DMS153 treated with DMSO at 0.1 percent for 48 hours (cell line): Measurements from ENCODE around the gene MFNG.

Experiments
- DNase-seq: peaks from one replicate; lab custom pipeline; 2025; ENCODE audit not compliant: unreplicated experiment; lab: John Stamatoyannopoulos, UW

The MFNG gene

GRCh38 chr22:37514526-37515051 lies 28.4 kb upstream of the MFNG start:
- DNase-seq = no peak

GRCh38 chr22:37511395-37512104 lies 25.4 kb upstream of the MFNG start:
- DNase-seq = no peak

DNA sequence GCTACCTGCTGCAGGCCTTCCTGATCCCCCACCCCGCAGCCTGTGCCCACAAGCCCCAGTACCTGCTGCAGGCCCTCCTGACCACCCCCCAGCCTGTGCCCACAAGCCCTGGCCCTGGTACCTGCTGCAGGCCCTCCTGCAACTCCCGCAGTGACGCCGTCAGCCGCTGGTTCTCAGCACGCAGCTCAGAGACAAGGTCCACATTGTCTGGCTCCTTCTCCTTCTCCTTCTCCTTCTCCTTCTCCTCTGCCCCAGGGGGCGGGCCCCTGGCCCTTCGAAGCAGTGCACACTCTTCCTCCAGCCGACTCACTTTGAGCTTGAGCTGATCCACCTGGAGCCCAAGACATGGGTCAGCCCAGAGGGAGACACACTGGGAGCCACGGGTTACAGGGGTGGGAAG lies 23.9 kb upstream of the MFNG start:
- no peak for DNase-seq

DNA sequence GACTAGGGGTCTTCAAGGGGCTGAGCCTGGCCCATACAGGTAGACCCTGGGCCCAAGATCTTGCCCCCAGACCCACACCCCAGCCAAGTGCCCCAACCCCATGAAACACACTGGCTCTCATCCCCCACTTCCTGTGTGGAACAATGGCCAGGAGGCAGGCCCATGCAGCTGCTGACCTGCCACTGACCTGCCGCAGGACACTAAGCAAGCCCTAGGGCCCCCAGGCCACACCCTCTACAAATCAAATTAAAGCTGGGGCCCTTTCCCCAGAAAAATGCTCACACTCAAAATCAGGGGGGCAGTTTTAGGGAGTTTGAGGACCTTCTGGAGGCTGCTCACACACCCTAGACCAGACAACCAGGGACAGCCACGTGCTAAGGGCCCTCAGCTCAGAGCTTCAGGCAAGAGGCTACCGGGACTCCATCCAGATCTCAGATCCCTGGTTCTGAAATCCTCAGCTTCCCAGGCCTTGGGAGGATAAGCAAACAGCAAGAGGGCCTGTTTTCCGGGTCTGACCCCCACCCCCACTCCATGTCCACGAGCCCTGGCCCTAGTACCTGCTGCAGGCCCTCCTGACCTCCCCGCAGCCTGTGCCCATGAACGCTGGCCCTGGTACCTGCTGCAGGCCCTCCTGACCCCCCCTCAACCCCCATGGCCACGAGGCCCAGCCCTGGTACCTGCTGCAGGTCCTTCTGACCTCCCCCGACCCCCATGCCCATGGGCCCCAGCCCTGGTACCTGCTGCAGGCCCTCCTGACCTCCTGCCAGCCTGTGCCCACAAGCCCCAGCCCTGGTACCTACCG lies 23.1 kb upstream of the MFNG start:
- DNase-seq = no peak

- no peak for DNase-seq
Observed at GRCh38 chr22:37508431-37508992, 22.3 kb upstream of the MFNG start.

DNA sequence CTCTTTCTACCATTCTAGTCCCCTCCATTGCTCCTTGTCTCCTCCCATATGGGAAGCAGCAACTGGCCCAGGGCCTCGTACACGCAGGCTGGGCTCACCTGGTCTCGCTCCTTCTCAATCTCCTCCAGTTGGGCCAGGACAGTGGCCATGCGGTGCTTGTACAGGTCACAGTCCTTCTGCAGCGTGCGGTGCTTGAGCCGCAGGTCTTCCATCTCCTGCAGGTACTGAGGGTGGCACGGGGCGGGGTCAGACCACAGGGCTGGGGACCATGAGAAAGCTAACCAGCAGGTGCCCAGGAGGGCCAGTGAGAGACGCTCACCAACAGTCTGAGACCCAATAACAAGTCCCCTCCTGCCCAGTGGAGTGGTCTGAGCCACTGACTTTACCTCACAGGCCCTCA lies 21.5 kb upstream of the MFNG start:
- no peak for DNase-seq

DNA sequence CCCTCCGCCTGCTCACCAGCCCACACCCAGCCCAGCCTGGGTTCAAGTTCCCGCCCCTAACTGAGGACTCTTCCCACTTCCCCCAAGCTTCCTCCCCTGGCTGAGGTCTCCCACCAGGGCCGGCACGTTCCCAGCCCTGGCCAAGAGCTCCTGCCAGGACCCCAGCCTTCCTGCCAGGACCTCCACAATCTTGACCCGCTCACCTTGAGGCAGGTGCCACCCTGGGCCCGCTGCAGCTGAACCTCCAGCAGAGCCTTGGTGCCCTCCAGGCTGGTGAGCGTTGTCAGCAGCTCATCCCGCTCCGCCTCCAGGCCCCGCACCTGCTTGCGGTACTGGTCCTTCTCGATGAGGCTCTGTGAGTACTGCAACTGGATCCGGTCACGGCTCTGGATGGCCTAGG lies 19.8 kb upstream of the MFNG start:
- DNase-seq = no peak

GRCh38 chr22:37505565-37505964 lies 19.4 kb upstream of the MFNG start:
- DNase-seq = no peak

DNA sequence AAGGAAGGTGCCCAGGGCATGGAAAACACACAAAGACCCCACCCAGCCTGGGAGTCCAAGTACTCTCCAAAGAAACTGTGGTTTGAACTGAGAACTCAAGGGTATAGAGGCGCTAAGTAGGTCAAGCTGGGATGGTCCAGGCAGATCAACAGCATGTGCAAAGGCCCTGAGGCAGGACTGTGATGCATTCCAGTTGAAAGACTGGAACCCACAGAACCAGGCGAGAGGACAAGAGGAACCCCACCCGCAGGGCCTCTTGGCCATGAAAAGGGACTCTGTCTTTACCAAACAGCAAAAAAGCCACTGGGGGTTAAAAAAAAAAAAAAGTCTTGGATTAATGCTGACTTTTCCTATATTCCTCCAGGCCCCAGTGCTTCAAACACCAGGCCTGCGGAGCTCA lies 18.8 kb upstream of the MFNG start:
- no peak for DNase-seq

- no peak for DNase-seq
Observed at GRCh38 chr22:37503850-37504249, 17.7 kb upstream of the MFNG start.

- no peak for DNase-seq
Observed at GRCh38 chr22:37503183-37503683, 17.0 kb upstream of the MFNG start.

DNA sequence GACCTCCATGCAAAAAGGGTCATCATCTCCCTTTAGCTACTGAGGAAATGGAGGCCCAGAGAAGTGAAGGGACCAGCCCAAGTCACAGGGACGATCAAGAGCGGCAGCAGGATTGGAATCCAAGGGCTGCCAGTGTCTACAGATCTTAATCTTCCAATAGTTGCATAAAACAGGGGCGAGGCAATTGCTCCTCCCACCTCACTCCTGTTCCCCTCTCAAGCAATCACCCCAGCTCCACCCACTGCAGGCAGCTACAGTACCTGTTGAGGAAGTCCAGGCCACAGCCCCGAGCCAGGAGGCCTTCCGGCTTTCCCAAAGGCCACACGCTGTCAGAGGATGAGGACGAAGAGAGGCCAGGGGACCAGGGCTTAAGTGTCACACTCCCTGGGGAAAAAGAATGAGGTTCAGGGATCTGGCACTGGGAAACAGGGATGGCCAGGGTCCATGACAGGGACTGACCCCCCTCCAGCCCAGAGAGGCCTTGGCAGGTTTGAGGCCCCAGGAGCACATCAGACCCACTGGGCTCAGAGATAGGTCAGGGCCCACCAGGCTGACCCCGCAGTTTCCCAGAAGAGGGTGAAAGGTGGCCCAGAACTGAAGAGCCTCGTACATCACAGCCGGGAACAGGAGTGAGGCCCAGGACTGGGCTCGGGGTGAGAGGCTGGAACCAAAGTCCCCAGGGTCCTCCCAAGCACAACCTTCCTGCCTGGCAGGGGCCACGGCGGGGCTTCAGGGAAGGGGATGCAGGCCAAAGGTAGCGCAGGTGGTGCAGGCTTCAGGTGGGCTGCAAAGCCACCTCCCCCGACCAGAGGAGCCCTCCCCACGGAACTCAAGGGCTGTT lies 16.4 kb upstream of the MFNG start:
- peak; percentile 26 for DNase-seq

- DNase-seq = peak; percentile 82
Observed at GRCh38 chr22:37501610-37502341, 15.6 kb upstream of the MFNG start.

DNA sequence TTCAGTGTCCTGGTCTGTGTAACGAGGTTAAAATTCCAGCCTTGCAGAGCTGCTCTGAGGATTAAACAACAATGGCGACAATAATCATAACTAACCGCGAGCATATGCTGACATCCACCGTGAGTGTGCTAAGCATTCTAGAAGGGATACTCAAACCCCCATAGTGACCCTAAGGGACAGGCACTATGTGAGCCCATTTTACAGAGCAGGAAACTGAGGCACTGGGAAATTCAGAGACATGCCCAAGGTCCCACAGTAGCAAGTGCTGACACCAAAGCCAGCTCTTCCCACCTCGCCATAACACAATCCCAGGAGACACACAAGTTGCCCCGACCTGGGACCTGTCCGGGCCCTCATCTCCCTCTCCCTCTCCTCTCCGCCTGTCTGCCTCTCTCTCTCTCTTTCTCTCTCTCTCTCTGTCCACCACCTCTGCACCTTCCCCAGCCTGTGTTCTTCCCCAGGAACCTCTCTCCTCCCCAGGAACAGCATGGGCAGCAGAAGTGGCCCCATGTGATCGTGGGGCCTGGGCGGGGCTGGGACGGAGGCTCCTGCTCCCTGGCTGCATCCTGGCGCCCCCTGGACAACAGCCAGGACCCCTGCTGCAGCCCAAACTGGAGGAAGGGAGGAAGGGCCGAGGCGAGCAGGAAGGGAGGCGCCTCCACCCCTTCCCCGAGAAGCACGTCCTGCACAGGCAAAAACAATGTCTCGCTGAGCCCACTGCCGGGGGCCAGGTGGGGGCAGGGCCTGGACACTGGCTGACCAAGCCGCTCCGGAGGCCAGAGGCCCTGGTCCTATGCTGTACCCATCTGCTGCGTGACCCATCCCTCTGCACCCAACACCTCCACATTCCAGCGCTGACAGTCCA lies 14.8 kb upstream of the MFNG start:
- no peak for DNase-seq

- DNase-seq = no peak
Observed at GRCh38 chr22:37499789-37500540, 13.8 kb upstream of the MFNG start.

DNA sequence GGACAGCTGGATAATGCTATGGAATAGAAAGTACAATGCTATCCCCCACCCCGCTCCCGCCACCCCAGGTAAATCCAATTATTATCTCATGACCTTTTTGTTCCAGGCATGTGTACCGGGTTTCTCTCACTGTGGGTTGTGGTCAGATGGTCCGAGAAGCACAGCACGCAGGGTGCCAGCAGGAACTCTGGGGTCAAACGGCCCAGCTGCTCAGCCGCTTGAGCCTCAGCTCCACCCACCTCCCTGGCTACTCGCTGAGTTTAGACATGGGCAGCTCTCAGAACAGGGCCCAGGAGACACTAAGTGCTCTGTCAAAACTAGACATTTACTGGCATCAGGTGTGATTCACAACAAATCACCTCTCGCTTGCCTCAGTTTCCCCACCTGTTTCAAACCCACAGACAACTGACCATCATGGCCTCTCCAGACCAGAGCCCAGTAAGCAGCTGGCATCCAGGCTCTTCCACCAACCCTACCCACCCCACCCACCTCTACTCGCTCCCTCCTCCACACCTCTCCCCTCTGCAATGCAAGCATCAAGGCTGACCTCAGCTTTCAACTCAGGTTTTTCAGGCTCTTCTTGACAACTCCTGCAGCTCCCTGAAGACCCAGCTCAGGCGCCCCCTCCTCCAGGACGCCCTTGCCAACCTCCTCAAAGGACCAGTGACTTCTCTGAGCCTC lies 13.0 kb upstream of the MFNG start:
- no peak for DNase-seq

- DNase-seq = peak; percentile 51
Observed at GRCh38 chr22:37498289-37498909, 12.2 kb upstream of the MFNG start.
